ENCODE results near the gene CKB. TPM values are rescaled to one million over a fixed set of nuclear protein-coding genes. Genes with fewer than 3 reads are reported as not detected.

The CKB gene
- total RNA-seq, 1 donor = 5.1 TPM

DNA sequence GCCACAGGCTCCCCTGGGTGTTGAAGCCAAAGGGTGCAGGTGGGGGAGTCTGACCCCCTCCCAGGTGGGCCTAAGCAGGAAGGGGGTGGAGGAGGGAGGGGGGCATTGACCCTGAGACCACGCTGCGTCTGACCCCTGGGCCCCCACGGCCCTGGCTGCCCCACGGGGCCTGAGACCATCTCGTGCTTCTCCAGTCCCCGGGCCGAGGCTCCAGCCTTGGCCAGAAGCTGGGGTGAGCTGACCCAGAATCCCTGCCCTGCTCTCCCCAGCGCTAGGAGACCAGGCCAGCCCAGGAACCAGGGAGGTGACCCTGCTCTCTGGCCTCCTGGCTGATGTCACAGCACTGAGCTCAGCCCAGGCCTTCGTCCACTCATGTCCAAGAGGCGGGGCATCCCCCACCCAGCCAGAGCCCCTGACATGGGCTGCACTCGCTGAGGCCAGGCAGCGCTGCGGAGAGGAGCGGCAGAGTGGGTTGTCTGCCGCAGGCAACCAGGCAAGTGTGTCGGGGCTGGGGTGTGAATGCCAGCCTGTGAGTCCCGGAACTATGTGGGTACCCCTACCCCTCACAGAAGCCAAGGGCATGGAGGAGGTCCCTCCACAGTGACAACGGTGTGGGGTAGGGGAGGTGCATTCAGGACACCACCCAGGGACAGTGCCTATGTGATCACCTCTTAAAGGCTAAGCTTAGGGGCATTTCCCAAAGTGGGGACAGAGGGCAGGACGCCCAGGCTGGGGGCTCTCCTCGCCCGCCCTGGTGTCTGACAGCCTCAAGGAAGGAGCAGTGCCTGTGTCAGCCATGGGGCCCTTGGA is 12.7 kb upstream of the CKB start:
- TF ChIP-seq, protein P1, sequence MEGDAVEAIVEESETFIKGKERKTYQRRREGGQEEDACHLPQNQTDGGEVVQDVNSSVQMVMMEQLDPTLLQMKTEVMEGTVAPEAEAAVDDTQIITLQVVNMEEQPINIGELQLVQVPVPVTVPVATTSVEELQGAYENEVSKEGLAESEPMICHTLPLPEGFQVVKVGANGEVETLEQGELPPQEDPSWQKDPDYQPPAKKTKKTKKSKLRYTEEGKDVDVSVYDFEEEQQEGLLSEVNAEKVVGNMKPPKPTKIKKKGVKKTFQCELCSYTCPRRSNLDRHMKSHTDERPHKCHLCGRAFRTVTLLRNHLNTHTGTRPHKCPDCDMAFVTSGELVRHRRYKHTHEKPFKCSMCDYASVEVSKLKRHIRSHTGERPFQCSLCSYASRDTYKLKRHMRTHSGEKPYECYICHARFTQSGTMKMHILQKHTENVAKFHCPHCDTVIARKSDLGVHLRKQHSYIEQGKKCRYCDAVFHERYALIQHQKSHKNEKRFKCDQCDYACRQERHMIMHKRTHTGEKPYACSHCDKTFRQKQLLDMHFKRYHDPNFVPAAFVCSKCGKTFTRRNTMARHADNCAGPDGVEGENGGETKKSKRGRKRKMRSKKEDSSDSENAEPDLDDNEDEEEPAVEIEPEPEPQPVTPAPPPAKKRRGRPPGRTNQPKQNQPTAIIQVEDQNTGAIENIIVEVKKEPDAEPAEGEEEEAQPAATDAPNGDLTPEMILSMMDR (IDR thresholded peaks at IDR 0.05; ENCODE audit: extremely low read depth, low read depth, low read length) = no peak
- Histone ChIP-seq H3K4me2 (ENCODE audit: insufficient read depth, low read length) (no peak overlapping the region), H3K4me3 (ENCODE audit: insufficient read depth, low read length) (no peak overlapping the region), H3K27ac (ENCODE audit: low read depth, low read length) (no peak overlapping the region), H4K20me1 (ENCODE audit: insufficient read depth, low read length) (peaks cover 14% of the 10 kb centered on the region), H3K79me2 (ENCODE audit: insufficient read depth, low read length) (peaks cover 24% of the 10 kb centered on the region), H2AFZ (ENCODE audit: low read length) (no peak overlapping the region), H3K36me3 (ENCODE audit: insufficient read depth, low read length) (peaks cover 6% of the 10 kb centered on the region), H3K9me3 (ENCODE audit: low read depth, low read length) (no peaks in the 10 kb centered on the region), H3K27me3 (ENCODE audit: insufficient read depth, low read length) (no peaks in the 10 kb centered on the region), H3K4me1 (ENCODE audit: insufficient read depth, low read length) (peaks cover 13% of the 10 kb centered on the region)
- peak; percentile 69 for DNase-seq (ENCODE audit: insufficient read length, low spot score, missing footprints)

DNA sequence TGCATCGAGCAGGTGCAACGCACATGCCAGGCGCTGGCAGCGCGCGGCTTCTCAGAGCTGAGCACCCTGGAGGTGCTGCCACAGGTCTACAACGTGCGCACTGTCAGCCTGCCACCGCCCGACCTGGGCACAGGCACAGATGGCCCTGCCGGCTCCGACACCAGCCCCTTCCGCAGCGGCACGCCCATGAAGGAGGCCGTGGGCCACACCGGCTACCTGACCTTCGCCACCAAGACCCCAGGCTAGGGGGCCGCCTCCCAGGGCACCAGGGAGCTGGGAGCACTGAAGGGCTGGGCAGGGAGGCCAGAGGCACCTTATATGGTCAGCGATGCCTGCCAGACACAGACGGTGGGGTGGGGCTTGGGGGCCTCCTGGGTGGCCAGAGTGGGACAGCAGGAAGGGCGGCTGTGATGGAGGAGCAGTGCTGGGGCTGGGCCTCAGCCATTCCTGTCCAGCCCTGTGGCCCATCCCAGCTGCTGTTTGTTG is 12.0 kb upstream of the CKB start:
- TF ChIP-seq, protein P1 (IDR thresholded peaks at IDR 0.05; ENCODE audit: extremely low read depth, low read depth, low read length) = no peak
- Histone ChIP-seq H3K27me3 (ENCODE audit: insufficient read depth, low read length) (no peaks in the 10 kb centered on the region), H3K79me2 (ENCODE audit: insufficient read depth, low read length) (peaks cover 31% of the 10 kb centered on the region), H3K27ac (ENCODE audit: low read depth, low read length) (no peak overlapping the region), H3K4me3 (ENCODE audit: insufficient read depth, low read length) (no peak overlapping the region), H4K20me1 (ENCODE audit: insufficient read depth, low read length) (peaks cover 18% of the 10 kb centered on the region), H3K9me3 (ENCODE audit: low read depth, low read length) (no peaks in the 10 kb centered on the region), H3K36me3 (ENCODE audit: insufficient read depth, low read length) (peaks cover 8% of the 10 kb centered on the region), H3K4me1 (ENCODE audit: insufficient read depth, low read length) (peaks cover 14% of the 10 kb centered on the region), H3K4me2 (ENCODE audit: insufficient read depth, low read length) (no peak overlapping the region), H2AFZ (ENCODE audit: low read length) (no peak overlapping the region)
- DNase-seq (ENCODE audit: insufficient read length, low spot score, missing footprints) = peak; percentile 74

- peak; percentile 56 for DNase-seq (ENCODE audit: insufficient read length, low spot score, missing footprints)
Measured at GRCh38 chr14:103533999-103534575, 11.5 kb upstream of the CKB start.

More at GRCh38 chr14:103533999-103534575, 11.5 kb upstream of the CKB start:
- peaks cover 36% of the 10 kb centered on the region for H3K79me2 ChIP-seq (ENCODE audit: insufficient read depth, low read length)
- TF ChIP-seq, protein P1 (IDR thresholded peaks at IDR 0.05; ENCODE audit: extremely low read depth, low read depth, low read length) = no peak
- peaks cover 16% of the 10 kb centered on the region for H3K4me1 ChIP-seq (ENCODE audit: insufficient read depth, low read length)
- H3K4me2 ChIP-seq (ENCODE audit: insufficient read depth, low read length) = no peak overlapping the region
- H3K36me3 ChIP-seq (ENCODE audit: insufficient read depth, low read length) = peaks cover 8% of the 10 kb centered on the region
- no peaks in the 10 kb centered on the region for H3K27me3 ChIP-seq (ENCODE audit: insufficient read depth, low read length)
- peaks cover 23% of the 10 kb centered on the region for H4K20me1 ChIP-seq (ENCODE audit: insufficient read depth, low read length)
- no peak overlapping the region for H2AFZ ChIP-seq (ENCODE audit: low read length)
- no peak overlapping the region for H3K27ac ChIP-seq (ENCODE audit: low read depth, low read length)
- no peak overlapping the region for H3K4me3 ChIP-seq (ENCODE audit: insufficient read depth, low read length)
- H3K9me3 ChIP-seq (ENCODE audit: low read depth, low read length) = no peaks in the 10 kb centered on the region
